H54 (cell line): Measurements from ENCODE around the gene SYTL1.

ENCODE experiments used
- DNase-seq: peaks from one replicate; pipeline ENCODE4 v3.0.0; 2011; ENCODE audit warnings: low spot score, mixed read lengths; ENCODE audit not compliant: insufficient read length
- FAIRE-seq: peaks from 3 replicates; lab custom pipeline; 2011; peaks lifted over from hg19 to GRCh38; lab: Jason Lieb, UNC
- POLR2A ChIP-seq: IDR thresholded peaks from 2 replicates; pipeline ENCODE4 v1.6.1; 2011; ENCODE audit warnings: low read depth, mild to moderate bottlenecking, low read length

The SYTL1 gene

DNA sequence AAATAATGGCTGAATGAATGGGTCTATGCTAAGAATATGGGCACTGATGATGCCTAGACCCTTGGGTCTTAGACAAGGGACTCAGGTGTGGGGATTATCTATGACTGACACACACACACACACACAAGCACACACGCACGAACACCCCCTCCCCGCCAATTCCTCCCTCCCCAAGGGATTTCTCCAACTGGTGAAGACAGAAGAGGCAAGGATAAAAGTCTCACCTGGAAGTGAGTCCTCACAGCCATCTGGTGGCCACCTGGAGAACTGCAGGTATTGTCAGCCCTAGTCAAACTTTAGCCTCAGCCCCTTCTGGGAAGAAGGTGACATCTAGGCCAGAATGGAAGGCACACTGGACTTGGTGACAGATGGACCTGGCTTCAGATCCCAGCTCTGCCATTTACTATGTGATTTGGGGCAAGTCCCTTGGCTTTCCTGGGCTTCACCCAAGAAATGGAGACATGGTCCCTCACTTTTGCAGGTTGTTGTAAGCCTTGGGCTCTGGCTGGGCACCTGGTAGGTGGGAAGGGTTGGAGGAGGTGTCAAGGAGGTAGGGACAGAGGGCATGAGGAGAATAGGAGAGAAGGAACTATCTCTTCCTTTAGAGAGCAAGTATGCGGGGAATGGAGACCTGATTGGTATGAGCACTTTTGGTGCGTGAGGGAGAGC lies 46.6 kb downstream of the SYTL1 start:
- DNase-seq (no peak), FAIRE-seq (no peak)
- TF ChIP-seq POLR2A, result no peak

DNA sequence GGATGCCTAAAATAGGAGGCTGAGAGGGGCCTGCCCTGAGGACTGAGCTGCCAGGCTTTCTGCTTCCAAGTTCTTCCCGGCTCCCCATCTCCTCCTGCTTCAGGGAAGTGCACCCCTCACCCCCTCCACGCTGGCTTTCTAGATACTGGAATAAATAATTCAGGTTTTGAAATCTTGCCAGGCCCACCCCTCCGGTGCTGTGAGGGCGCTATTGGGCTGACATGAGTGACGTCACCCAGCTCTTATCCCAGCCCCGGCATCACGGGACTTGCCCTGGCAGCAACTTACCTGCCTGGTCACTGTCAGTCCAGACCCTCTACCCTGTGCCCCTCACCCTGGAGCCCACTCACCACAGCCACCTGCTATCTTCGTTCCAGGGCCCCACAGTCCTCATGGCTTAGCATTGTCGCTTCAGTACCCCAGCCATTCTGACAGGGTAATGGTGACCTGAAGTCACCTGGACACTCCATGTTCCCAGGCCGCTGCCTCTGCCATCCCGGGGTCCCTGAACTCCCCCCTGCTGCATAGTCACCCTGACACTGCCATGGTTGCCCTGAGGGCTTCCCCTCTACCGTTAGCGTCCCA lies 49.8 kb downstream of the SYTL1 start:
- FAIRE-seq, result no peak
- no peak for TF ChIP-seq POLR2A

DNA sequence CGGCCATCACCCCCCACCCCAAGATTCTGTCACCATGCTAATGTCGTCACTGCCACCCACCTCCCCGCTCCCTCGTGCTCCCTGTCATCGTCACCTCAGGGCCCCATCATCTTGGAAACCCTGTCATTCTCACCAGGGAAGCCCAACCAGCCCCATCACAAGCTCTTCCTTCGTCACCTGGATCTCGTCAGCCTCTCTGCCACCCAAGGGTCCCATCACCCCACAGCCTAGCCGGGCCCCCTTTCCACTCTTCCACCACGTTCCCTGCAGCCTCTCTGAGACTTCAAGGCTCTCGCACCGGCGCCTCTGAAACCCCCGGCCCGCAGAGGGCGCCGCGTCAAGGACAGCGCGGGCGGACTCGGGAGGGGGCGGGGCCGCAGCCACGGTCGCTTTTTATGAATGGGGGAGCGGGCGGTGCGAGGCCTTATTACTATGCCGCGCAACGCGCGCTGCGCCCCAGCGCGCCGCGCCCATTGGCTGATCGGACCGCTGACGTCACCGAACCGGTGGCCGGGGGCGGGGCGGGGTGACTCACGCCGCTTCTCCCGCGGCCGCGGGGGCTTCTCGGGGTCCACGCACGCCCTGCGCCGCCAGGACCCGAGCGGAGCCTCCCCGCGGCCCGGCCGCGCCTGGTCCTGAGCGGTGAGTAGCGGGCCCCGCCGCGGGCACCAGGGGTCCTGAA lies 50.4 kb downstream of the SYTL1 start, which contains the start of gene GPR3:
TSS of gene GPR3 (plus strand) at position 527 of the 682 bp plus-strand sequence. CDS start 1,177 bp downstream, outside the sequence.
- no peak for FAIRE-seq
- 0 out of 2 replicates have a peak, but pooled peaks have one; percentile 16 for TF ChIP-seq POLR2A
- peak; percentile 87 for DNase-seq

More for the DNA sequence above, 49.8 kb downstream of the SYTL1 start:
- DNase-seq, result peak; percentile 43

DNA sequence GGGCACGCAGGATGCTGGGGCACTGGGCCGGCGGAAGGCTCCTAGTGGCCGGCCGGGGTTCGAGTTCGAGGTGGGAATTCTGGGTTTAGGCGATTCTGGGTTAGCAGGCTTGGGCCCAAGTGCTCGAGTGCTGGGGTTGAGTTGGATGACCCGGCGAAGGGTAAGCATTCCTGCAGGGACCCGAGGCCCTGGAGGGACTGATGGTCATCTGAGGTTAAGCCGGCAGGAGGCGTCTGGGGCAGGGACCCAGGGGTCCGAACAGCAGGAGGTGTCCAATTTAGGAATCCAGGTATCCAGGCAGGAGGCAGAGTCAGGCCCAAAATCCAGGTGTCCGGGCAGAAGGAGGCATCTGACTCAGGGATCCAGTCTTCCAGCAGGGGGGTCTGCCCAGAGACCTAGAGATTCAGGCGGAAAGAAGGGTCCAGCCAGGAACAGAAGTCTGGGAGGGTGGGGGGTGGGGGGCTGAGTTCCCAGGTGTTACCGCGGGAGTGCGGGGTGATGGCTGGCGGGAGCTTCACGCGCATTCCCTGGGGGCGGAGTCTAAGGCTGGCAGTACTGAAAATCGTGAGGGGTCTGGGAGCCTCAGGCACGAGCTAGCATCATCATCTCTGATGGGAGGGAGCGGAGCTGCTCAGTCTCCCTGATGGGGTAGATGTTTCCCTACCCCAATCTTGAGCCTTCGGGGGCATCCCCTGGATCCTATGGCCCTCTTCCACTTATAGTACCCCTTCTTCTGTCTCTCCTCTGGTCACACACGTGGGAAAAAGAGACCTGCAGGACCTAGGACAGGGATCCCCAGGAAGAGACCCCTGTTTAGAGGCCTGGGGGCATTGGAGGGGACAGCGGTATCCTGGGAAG lies 51.2 kb downstream of the SYTL1 start:
- no peak for FAIRE-seq
- no peak for DNase-seq
- TF ChIP-seq POLR2A, result no peak

DNA sequence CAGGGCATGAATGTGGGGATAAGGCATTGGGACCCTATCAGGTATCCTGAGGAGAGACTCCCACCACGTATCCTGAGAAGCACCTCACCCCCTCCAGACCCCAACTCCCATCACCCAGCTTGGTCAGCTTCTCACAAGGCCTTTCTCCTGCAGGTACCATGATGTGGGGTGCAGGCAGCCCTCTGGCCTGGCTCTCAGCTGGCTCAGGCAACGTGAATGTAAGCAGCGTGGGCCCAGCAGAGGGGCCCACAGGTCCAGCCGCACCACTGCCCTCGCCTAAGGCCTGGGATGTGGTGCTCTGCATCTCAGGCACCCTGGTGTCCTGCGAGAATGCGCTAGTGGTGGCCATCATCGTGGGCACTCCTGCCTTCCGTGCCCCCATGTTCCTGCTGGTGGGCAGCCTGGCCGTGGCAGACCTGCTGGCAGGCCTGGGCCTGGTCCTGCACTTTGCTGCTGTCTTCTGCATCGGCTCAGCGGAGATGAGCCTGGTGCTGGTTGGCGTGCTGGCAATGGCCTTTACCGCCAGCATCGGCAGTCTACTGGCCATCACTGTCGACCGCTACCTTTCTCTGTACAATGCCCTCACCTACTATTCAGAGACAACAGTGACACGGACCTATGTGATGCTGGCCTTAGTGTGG lies 51.9 kb downstream of the SYTL1 start:
- DNase-seq, result no peak
- FAIRE-seq, result no peak
- no peak for TF ChIP-seq POLR2A

DNA sequence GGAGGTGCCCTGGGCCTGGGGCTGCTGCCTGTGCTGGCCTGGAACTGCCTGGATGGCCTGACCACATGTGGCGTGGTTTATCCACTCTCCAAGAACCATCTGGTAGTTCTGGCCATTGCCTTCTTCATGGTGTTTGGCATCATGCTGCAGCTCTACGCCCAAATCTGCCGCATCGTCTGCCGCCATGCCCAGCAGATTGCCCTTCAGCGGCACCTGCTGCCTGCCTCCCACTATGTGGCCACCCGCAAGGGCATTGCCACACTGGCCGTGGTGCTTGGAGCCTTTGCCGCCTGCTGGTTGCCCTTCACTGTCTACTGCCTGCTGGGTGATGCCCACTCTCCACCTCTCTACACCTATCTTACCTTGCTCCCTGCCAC lies 52.4 kb downstream of the SYTL1 start:
- no peak for TF ChIP-seq POLR2A
- FAIRE-seq (no peak), DNase-seq (no peak)

- FAIRE-seq (no peak), DNase-seq (no peak)
- no peak for TF ChIP-seq POLR2A
These were observed 53.1 kb downstream of the SYTL1 start for GRCh38 chr1:27394925-27395324.

GRCh38 chr1:27395441-27396195 lies 53.8 kb downstream of the SYTL1 start:
- peak; percentile 63 for DNase-seq
- no peak for TF ChIP-seq POLR2A
- FAIRE-seq, result no peak

DNA sequence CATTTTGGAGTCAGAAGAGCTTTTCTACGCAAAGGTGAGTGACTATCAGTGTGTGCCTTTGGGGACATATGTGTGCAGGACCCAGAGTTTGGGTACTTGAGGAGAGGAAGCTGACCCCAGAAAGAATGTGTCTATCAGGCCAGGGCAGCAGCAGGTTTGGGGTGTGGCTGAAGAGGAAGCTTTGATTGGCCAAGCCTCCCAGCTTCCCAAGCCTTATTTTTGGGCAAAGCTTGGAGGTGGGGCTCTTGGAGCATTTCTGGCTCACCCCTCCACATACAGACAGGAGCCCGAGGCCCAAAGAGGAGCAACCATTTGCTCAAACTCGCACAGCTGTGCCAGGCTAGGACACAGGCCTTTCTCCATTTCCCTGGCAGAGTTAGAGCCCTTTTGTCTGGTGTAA lies 55.3 kb downstream of the SYTL1 start:
- TF ChIP-seq POLR2A, result no peak
- FAIRE-seq (no peak), DNase-seq (no peak)

GRCh38 chr1:27397749-27398148 lies 55.9 kb downstream of the SYTL1 start:
- no peak for DNase-seq
- no peak for FAIRE-seq
- TF ChIP-seq POLR2A, result no peak

DNA sequence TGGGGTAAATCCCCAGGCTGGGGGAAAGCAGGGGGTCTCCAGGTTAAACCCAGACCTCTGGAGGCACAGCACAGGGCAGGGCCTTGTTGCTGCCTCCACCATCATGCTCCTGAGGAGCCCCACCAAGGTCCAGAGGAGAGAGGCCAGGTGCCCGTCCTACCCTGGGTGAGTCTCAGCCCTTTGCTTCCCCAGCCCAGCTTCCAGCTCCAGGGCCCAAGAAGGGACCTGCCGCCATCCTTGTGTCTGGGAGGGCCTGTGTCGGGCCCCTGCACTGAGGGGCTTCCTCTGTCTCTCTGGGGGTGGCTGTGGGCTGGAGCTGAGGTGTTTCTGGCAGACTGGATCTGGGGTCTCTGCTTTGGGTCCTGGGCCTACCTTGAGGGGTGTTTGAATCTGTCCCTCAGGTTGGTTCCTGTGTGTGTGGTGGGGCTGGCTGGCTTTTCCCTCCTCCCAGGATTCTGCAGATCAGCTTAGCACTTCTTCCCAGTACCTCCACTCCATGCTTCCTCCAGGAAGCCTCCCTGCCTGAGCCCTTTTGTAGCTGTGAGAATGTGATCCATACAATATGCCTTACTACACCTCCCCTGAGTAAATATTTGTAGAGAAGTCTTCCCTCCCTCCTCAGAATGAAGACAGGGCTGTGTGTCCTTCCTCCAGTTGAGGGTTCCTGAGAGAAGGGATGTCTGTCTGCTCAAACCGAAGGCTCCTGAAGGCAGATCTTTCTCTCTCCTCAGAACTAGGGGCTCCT lies 56.8 kb downstream of the SYTL1 start:
- FAIRE-seq (no peak), DNase-seq (no peak)
- TF ChIP-seq POLR2A, result no peak
